ENCODE data around the gene ENPP5. TPM values are rescaled to one million over a fixed set of nuclear protein-coding genes. Genes with fewer than 3 reads are reported as not detected.

ENPP5 gene
- 5.3 TPM for total RNA-seq

GRCh38 chr6:46170357-46171289 is at the start of gene ENPP5:
Gene ENPP5 (minus strand): TSS chr6:46170980. CDS start chr6:46168262, 2,718 bp downstream.
- FAIRE-seq = no peak

GRCh38 chr6:46219661-46220060 is 48.9 kb upstream of the ENPP5 start:
- FAIRE-seq (no peak), DNase-seq (ENCODE audit: low spot score in 2 of 2) (no peak)

More at GRCh38 chr6:46170357-46171289, at the start of gene ENPP5:
- peak; percentile 72 to 86 for DNase-seq (ENCODE audit: low spot score in 2 of 2)

- no peak for DNase-seq (ENCODE audit: low spot score in 2 of 2)
Observed at GRCh38 chr6:46218457-46218856, 47.7 kb upstream of the ENPP5 start.

GRCh38 chr6:46217671-46218131 is 46.9 kb upstream of the ENPP5 start:
- no peak for FAIRE-seq
- DNase-seq (ENCODE audit: low spot score in 2 of 2) = peak; percentile 8 to 29

More at GRCh38 chr6:46218457-46218856, 47.7 kb upstream of the ENPP5 start:
- FAIRE-seq = no peak

- FAIRE-seq (no peak), DNase-seq (ENCODE audit: low spot score in 2 of 2) (no peak)
Observed at GRCh38 chr6:46216879-46217278, 46.1 kb upstream of the ENPP5 start.

- FAIRE-seq (no peak), DNase-seq (ENCODE audit: low spot score in 2 of 2) (no peak)
Observed at GRCh38 chr6:46215777-46216176, 45.0 kb upstream of the ENPP5 start.

GRCh38 chr6:46215213-46215612 is 44.4 kb upstream of the ENPP5 start:
- DNase-seq (ENCODE audit: low spot score in 2 of 2) (no peak), FAIRE-seq (no peak)

- DNase-seq (ENCODE audit: low spot score in 2 of 2) (no peak), FAIRE-seq (no peak)
Observed at GRCh38 chr6:46211917-46212316, 41.1 kb upstream of the ENPP5 start.

GRCh38 chr6:46210294-46210693 is 39.5 kb upstream of the ENPP5 start:
- no peak for FAIRE-seq
- DNase-seq (ENCODE audit: low spot score in 2 of 2) = no peak

- DNase-seq (ENCODE audit: low spot score in 2 of 2) = no peak
- no peak for FAIRE-seq
Observed at GRCh38 chr6:46208303-46208702, 37.5 kb upstream of the ENPP5 start.

- peak in 1 of 2 donors; percentile 16 for DNase-seq (ENCODE audit: low spot score in 2 of 2)
- no peak for FAIRE-seq
Observed at GRCh38 chr6:46207174-46207573, 36.4 kb upstream of the ENPP5 start.

- DNase-seq (ENCODE audit: low spot score in 2 of 2) (no peak), FAIRE-seq (no peak)
Observed at GRCh38 chr6:46204880-46205650, 34.3 kb upstream of the ENPP5 start.

GRCh38 chr6:46203391-46204177 is 32.8 kb upstream of the ENPP5 start:
- DNase-seq (ENCODE audit: low spot score in 2 of 2) (peak in 1 of 2 donors; percentile 12), FAIRE-seq (no peak)

- FAIRE-seq = no peak
- DNase-seq (ENCODE audit: low spot score in 2 of 2) = no peak
Observed at GRCh38 chr6:46201702-46202101, 30.9 kb upstream of the ENPP5 start.

GRCh38 chr6:46199387-46199786 is 28.6 kb upstream of the ENPP5 start:
- FAIRE-seq (no peak), DNase-seq (ENCODE audit: low spot score in 2 of 2) (no peak)

GRCh38 chr6:46191961-46192360 is 21.2 kb upstream of the ENPP5 start:
- no peak for DNase-seq (ENCODE audit: low spot score in 2 of 2)
- no peak for FAIRE-seq

GRCh38 chr6:46190889-46191288 is 20.1 kb upstream of the ENPP5 start:
- no peak for DNase-seq (ENCODE audit: low spot score in 2 of 2)
- no peak for FAIRE-seq

- FAIRE-seq (no peak), DNase-seq (ENCODE audit: low spot score in 2 of 2) (no peak)
Observed at GRCh38 chr6:46189726-46190125, 18.9 kb upstream of the ENPP5 start.

GRCh38 chr6:46186583-46186982 is 15.8 kb upstream of the ENPP5 start:
- DNase-seq (ENCODE audit: low spot score in 2 of 2) = no peak
- FAIRE-seq = no peak

- FAIRE-seq = no peak
- no peak for DNase-seq (ENCODE audit: low spot score in 2 of 2)
Observed at GRCh38 chr6:46184114-46184513, 13.3 kb upstream of the ENPP5 start.

All from frontal cortex (tissue), 4 donors.